K562 (cell line): ENCODE results near the gene MEIS1. TPM values are rescaled to one million over a fixed set of nuclear protein-coding genes. Genes with fewer than 3 reads are reported as not detected.
A peak's percentile ranks its signal among the peaks of the same experiment; 100 is the strongest.

Experiments used
- CHCHD3 ChIP-seq: fragments of 250-450 bp; sonication (Bioruptor Pico); IDR thresholded peaks from 2 replicates; pipeline ENCODE4 v2.1.2; 2022; ENCODE audit warnings: mild to moderate bottlenecking
- ELF1 ChIP-seq: fragments of 200-800 bp; sonication (Bioruptor generic); IDR thresholded peaks from 2 replicates; pipeline ENCODE4 v1.6.1; 2016; ENCODE audit warnings: missing genetic modification characterization, missing compliant biosample characterization
- FOXK1 ChIP-seq: sonication (generic); formaldehyde crosslinking; IDR thresholded peaks from 2 replicates; pipeline ENCODE4 v1.8.0; 2022; ENCODE audit warnings: missing genetic modification reagents, mild to moderate bottlenecking, borderline replicate concordance
- HMGXB4 ChIP-seq: sonication (generic); formaldehyde crosslinking; IDR thresholded peaks from 2 replicates; pipeline ENCODE4 v1.8.1; 2023; ENCODE audit warnings: mild to moderate bottlenecking, missing genetic modification reagents
- ILF3 ChIP-seq: fragments of 450-650 bp; IDR thresholded peaks from 2 replicates; pipeline ENCODE4 v1.6.1; 2018; ENCODE audit warnings: antibody characterized with exemption, mild to moderate bottlenecking, moderate library complexity, borderline replicate concordance
- MCM3 ChIP-seq: fragments of 450-650 bp; IDR thresholded peaks from 2 replicates; pipeline ENCODE4 v1.6.1; 2016
- MXI1 ChIP-seq: IDR thresholded peaks from 2 replicates; pipeline ENCODE4 v1.6.1; 2011; ENCODE audit warnings: low read depth, mild to moderate bottlenecking, improper control_type of control experiment, low read length
- NELFE ChIP-seq: IDR thresholded peaks from 2 replicates; pipeline ENCODE4 v1.6.1; 2011; ENCODE audit warnings: mild to moderate bottlenecking; ENCODE audit not compliant: insufficient read depth, insufficient read length
- NEUROD1 ChIP-seq: fragments of 150-350 bp; IDR thresholded peaks from 2 replicates; pipeline ENCODE4 v1.6.1; 2014; ENCODE audit warnings: borderline replicate concordance, low read length, low read depth; ENCODE audit not compliant: partially characterized antibody
- NR2C1 ChIP-seq, 2 experiments: fragments of 450-650 bp; IDR thresholded peaks; 2 replicates each; pipeline ENCODE4 v1.6.1; 2017; ENCODE audit warnings: mild to moderate bottlenecking in 2 of 2, antibody characterized with exemption in 1 of 2, inconsistent platforms in 1 of 2, missing compliant biosample characterization in 1 of 2, missing genetic modification characterization in 1 of 2
- PHB ChIP-seq: fragments of 250-450 bp; sonication (Bioruptor Pico); IDR thresholded peaks from 2 replicates; pipeline ENCODE4 v1.5.0; 2021
- POLR2B ChIP-seq: fragments of 450-650 bp; IDR thresholded peaks from 2 replicates; pipeline ENCODE4 v1.6.1; 2018; ENCODE audit warnings: low read depth; ENCODE audit not compliant: partially characterized antibody
- SUPT5H ChIP-seq: fragments of 450-650 bp; IDR thresholded peaks from 2 replicates; pipeline ENCODE4 v1.6.1; 2016
- TOE1 ChIP-seq, 2 experiments: fragments of 450-650 bp in 1 of 2; sonication (generic) in 1 of 2; formaldehyde crosslinking in 1 of 2; IDR thresholded peaks; 2 replicates each; pipeline versions ENCODE4 v1.7.1 to v1.8.0; 2016 to 2022; ENCODE audit warnings: borderline replicate concordance in 2 of 2, mild to moderate bottlenecking in 2 of 2, antibody characterized with exemption in 1 of 2, inconsistent platforms in 1 of 2, low read depth in 1 of 2, missing genetic modification reagents in 1 of 2, moderate library complexity in 1 of 2
- TRIM25 ChIP-seq: fragments of 450-650 bp; IDR thresholded peaks from 2 replicates; pipeline ENCODE4 v1.7.0; 2016; ENCODE audit warnings: borderline replicate concordance
- ZHX1 ChIP-seq: fragments of 150-350 bp; conservative IDR thresholded peaks from 2 replicates; pipeline ENCODE4 v1.6.1; 2014; ENCODE audit warnings: low read length
- ZNF197 ChIP-seq: fragments of 200-800 bp; sonication (Bioruptor generic); IDR thresholded peaks from 2 replicates; pipeline ENCODE4 v1.6.1; 2016; ENCODE audit warnings: low read depth, missing genetic modification characterization, missing compliant biosample characterization
- ZNF436 ChIP-seq: fragments of 250-450, 450-650 bp; sonication (Bioruptor Pico); formaldehyde crosslinking; IDR thresholded peaks from 2 replicates; pipeline ENCODE4 v1.7.0; 2020; ENCODE audit warnings: mild to moderate bottlenecking
- ZNF766 ChIP-seq: fragments of 200-800 bp; sonication (Bioruptor generic); conservative IDR thresholded peaks from 2 replicates; pipeline ENCODE4 v1.6.1; 2016; ENCODE audit warnings: missing genetic modification characterization, missing compliant biosample characterization
- polyA plus RNA-seq, 8 experiments: library from polyadenylated mRNA; depleted of rRNA in 4 of 8; stranded (reverse) in 5 of 8; unstranded in 3 of 8; fragments of >200 nt; fragmentation: Nextera tagmentation in 2 of 8; fragmentation: Illumina TruSeq in 1 of 8; extraction: Ambion mirVana in 2 of 8; extraction: Trizol in 1 of 8; gene quantifications; 2 replicates each; pipeline versions ENCODE4 v1.2.1 to v1.2.3, GENCODE V29; 2011 to 2014; ENCODE audit warnings: inconsistent platforms in 1 of 8, missing spikeins in 1 of 8
- total RNA-seq, 7 experiments: library from RNA; depleted of rRNA in 6 of 7; stranded (reverse); fragments of >200 nt in 6 of 7; fragmentation: Illumina TruSeq in 2 of 7; extraction: Trizol in 2 of 7; gene quantifications; 2 replicates each; pipeline versions ENCODE4 v1.2.1 to v1.2.3, GENCODE V29; 2011 to 2021; ENCODE audit warnings: low replicate concordance in 1 of 7
- TF ChIP-seq, protein P1 (sequence below): sonication (generic); formaldehyde crosslinking; IDR thresholded peaks from 2 replicates; pipeline ENCODE4 v1.5.0; 2020; ENCODE audit warnings: missing genetic modification reagents

Gene MEIS1
- total and polyA plus RNA-seq, 9 of the 15 experiments (the other 6 are each of a cell fraction or from before 2014, with no cell fraction given), result 2.3 to 9.0 (median 5.9) TPM

- TF ChIP-seq ZHX1 (0 out of 2 replicates have a peak, but pooled peaks have one; percentile 59), MXI1 (no peak; the same call in 1 of the 2 replicates), SUPT5H (peak; percentile 75), ILF3 (no peak), ZNF436 (no peak), POLR2B (peak; percentile 71), TOE1 (IDR thresholded peaks at IDR 0.05; ENCODE audit: borderline replicate concordance) (peak; percentile 89), TOE1 (CRISPR knock-in tag; IDR thresholded peaks at IDR 0.05; ENCODE audit: borderline replicate concordance, low read depth) (no peak), CHCHD3 (CRISPR knock-in tag) (no peak), NR2C1 (IDR thresholded peaks at IDR 0.05) (peak; percentile 58; the same call in 1 of the 2 replicates), NR2C1 (tag; IDR thresholded peaks at IDR 0.05) (peak; percentile 77), NELFE (no peak), ZNF197 (CRISPR knock-in tag) (0 out of 2 replicates have a peak, but pooled peaks have one; percentile 38), HMGXB4 (CRISPR knock-in tag) (no peak), ZNF766 (CRISPR knock-in tag) (no peak), FOXK1 (CRISPR knock-in tag) (no peak), NEUROD1 (peak; percentile 64), ELF1 (peak; percentile 96), PHB (CRISPR knock-in tag) (no peak), MCM3 (no peak), TRIM25 (no peak)
- TF ChIP-seq, protein P1, sequence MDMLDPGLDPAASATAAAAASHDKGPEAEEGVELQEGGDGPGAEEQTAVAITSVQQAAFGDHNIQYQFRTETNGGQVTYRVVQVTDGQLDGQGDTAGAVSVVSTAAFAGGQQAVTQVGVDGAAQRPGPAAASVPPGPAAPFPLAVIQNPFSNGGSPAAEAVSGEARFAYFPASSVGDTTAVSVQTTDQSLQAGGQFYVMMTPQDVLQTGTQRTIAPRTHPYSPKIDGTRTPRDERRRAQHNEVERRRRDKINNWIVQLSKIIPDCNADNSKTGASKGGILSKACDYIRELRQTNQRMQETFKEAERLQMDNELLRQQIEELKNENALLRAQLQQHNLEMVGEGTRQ (CRISPR knock-in tag), result no peak
These were observed at the start of gene MEIS1 (continued) for GRCh38 chr2:66434679-66435548.
